MM.1S (cell line): ENCODE measurements around the gene CADPS.

Experiments
- EZH2 ChIP-seq: fragments of 300-600 bp; sonication (generic); optimal IDR thresholded peaks from 2 replicates; pipeline ENCODE3; 2017; ENCODE audit warnings: low read depth, mild to moderate bottlenecking, antibody characterized with exemption, low read length, mixed read lengths
- EZH2phosphoT487 ChIP-seq: fragments of 300-600 bp; sonication (generic); IDR thresholded peaks from 2 replicates; pipeline ENCODE4 v1.6.1; 2018; ENCODE audit warnings: antibody characterized with exemption, low read length
- TF ChIP-seq, protein P1 (sequence below): fragments of 300-600 bp; sonication (generic); IDR thresholded peaks from 2 replicates; pipeline ENCODE4 v1.5.1; 2016; ENCODE audit warnings: antibody characterized with exemption, low read length, mixed read lengths

DNA sequence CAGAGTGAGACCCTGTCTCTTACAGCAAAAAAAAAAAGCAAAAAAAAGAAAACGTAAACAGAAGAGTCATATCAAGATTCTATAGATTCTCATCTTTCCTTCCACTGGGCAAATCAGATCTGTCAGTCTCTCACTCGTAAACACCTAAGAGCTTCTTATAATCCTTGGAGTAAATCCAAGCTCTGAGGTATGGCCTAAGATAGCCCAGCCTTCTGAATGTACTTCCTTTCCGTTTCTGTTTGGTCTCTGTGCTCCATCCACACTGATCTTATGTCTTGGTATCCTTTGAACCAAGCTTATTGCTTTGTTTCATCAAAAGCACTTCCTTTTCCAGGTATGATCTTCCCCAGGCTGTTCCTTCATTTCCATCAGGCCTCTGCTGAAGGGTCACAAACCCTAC is 137.8 kb downstream of the CADPS start:
- TF ChIP-seq EZH2 (no peak), EZH2phosphoT487 (no peak)
- TF ChIP-seq, protein P1, sequence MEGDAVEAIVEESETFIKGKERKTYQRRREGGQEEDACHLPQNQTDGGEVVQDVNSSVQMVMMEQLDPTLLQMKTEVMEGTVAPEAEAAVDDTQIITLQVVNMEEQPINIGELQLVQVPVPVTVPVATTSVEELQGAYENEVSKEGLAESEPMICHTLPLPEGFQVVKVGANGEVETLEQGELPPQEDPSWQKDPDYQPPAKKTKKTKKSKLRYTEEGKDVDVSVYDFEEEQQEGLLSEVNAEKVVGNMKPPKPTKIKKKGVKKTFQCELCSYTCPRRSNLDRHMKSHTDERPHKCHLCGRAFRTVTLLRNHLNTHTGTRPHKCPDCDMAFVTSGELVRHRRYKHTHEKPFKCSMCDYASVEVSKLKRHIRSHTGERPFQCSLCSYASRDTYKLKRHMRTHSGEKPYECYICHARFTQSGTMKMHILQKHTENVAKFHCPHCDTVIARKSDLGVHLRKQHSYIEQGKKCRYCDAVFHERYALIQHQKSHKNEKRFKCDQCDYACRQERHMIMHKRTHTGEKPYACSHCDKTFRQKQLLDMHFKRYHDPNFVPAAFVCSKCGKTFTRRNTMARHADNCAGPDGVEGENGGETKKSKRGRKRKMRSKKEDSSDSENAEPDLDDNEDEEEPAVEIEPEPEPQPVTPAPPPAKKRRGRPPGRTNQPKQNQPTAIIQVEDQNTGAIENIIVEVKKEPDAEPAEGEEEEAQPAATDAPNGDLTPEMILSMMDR = no peak
